ENCODE data around the gene CHRNA4. TPM values are rescaled to one million over a fixed set of nuclear protein-coding genes. Genes with fewer than 3 reads are reported as not detected.

CHRNA4 gene
- total RNA-seq, 4 donors from 2014 or later, result 0.20 TPM; not detected in 3

GRCh38 chr20:63371291-63371865, 10.2 kb upstream of the CHRNA4 start:
- Histone ChIP-seq H3K9me3 (no peaks in the 10 kb centered on the region), H3K4me1 (no peaks in the 10 kb centered on the region), H3K36me3 (no peaks in the 10 kb centered on the region), H3K27me3 (peaks cover 52% of the 10 kb centered on the region), H3K4me3 (no peak overlapping the region), H3K27ac (no peak overlapping the region)
- TF ChIP-seq CTCF (IDR thresholded peaks at IDR 0.05) (no peak), POLR2AphosphoS5 (IDR thresholded peaks at IDR 0.05) (no peak), EP300 (IDR thresholded peaks at IDR 0.05; ENCODE audit: low read depth) (no peak), POLR2A (IDR thresholded peaks at IDR 0.05) (no peak)
- DNase-seq, result no peak
- intact Hi-C loops (cut with DNase I; ENCODE audit: low total_unique reads) (no loop called here), in situ Hi-C loops (cut with MboI; ENCODE audit: low pct_ligation_motif_present in 1 of 4, low pct_unique_long_range_greater_than_20kb in 1 of 4, low sequenced_read_pairs in 3 of 4) (no loop called here)
- WGBS, 2 donors (ENCODE audit: low coverage in 1 of 2), result 52% methylated on average over 17 of the region's 28 CpGs; no CpG with 5 or more reads in 1 of the 2 donors

- TF ChIP-seq EP300 (IDR thresholded peaks at IDR 0.05; ENCODE audit: low read depth) (no peak), CTCF (IDR thresholded peaks at IDR 0.05) (no peak), POLR2A (IDR thresholded peaks at IDR 0.05) (no peak)
- no peak overlapping the region for H3K27ac ChIP-seq
- DNase-seq, result no peak
- 33% methylated on average over 21 of the region's 21 CpGs; no CpG with 5 or more reads in 1 of the 2 donors for WGBS, 2 donors (ENCODE audit: low coverage in 1 of 2)
- intact Hi-C loops (cut with DNase I; ENCODE audit: low total_unique reads) (no loop called here), in situ Hi-C loops (cut with MboI; ENCODE audit: low pct_ligation_motif_present in 1 of 4, low pct_unique_long_range_greater_than_20kb in 1 of 4, low sequenced_read_pairs in 3 of 4) (no loop called here)
- H3K27me3 ChIP-seq, result peaks cover 48% of the 10 kb centered on the region
- H3K9me3 ChIP-seq, result no peaks in the 10 kb centered on the region
- no peaks in the 10 kb centered on the region for H3K36me3 ChIP-seq
- no peak overlapping the region for H3K4me3 ChIP-seq
- no peaks in the 10 kb centered on the region for H3K4me1 ChIP-seq
Observed at GRCh38 chr20:63370618-63371187, 9.6 kb upstream of the CHRNA4 start.

GRCh38 chr20:63369724-63370617, 8.8 kb upstream of the CHRNA4 start:
- Histone ChIP-seq H3K4me1 (no peaks in the 10 kb centered on the region), H3K27ac (no peak overlapping the region), H3K36me3 (no peaks in the 10 kb centered on the region), H3K4me3 (no peak overlapping the region), H3K9me3 (no peaks in the 10 kb centered on the region), H3K27me3 (peaks cover 45% of the 10 kb centered on the region)
- in situ Hi-C loops (cut with MboI; ENCODE audit: low pct_ligation_motif_present in 1 of 4, low pct_unique_long_range_greater_than_20kb in 1 of 4, low sequenced_read_pairs in 3 of 4), result no loop called here
- intact Hi-C loops (cut with DNase I; ENCODE audit: low total_unique reads), result no loop called here
- 49 to 75% methylated on average over 4 to 22 of the region's 24 CpGs for WGBS, 2 donors (ENCODE audit: low coverage in 1 of 2)
- TF ChIP-seq POLR2A (IDR thresholded peaks at IDR 0.05) (no peak), CTCF (IDR thresholded peaks at IDR 0.05) (no peak), EP300 (IDR thresholded peaks at IDR 0.05; ENCODE audit: low read depth) (no peak), POLR2AphosphoS5 (IDR thresholded peaks at IDR 0.05) (no peak)
- no peak for DNase-seq

GRCh38 chr20:63369024-63369530, 7.9 kb upstream of the CHRNA4 start:
- 81 to 83% methylated on average over 3 to 10 of the region's 10 CpGs for WGBS, 2 donors (ENCODE audit: low coverage in 1 of 2)
- Histone ChIP-seq H3K4me3 (no peak overlapping the region), H3K4me1 (no peaks in the 10 kb centered on the region), H3K36me3 (no peaks in the 10 kb centered on the region), H3K9me3 (no peaks in the 10 kb centered on the region), H3K27ac (no peak overlapping the region), H3K27me3 (peaks cover 38% of the 10 kb centered on the region)
- intact Hi-C loops (cut with DNase I; ENCODE audit: low total_unique reads) (no loop called here), in situ Hi-C loops (cut with MboI; ENCODE audit: low pct_ligation_motif_present in 1 of 4, low pct_unique_long_range_greater_than_20kb in 1 of 4, low sequenced_read_pairs in 3 of 4) (no loop called here)
- no peak for DNase-seq
- TF ChIP-seq POLR2A (IDR thresholded peaks at IDR 0.05) (no peak), EP300 (IDR thresholded peaks at IDR 0.05; ENCODE audit: low read depth) (no peak)
